NCI-H1092 (cell line): ENCODE data around the gene GLUL.
A peak's percentile ranks its signal among the peaks of the same experiment; 100 is the strongest.

Source experiments
- DNase-seq: peaks from one replicate; lab custom pipeline; 2025; lab: John Stamatoyannopoulos, UW

GLUL gene

GRCh38 chr1:182391362-182392049 is at the start of gene GLUL:
Gene GLUL, minus strand, starts transcription at chr1:182391790. Its CDS starts 3,053 bp downstream, at chr1:182388737.
- DNase-seq: peak; percentile 96

- DNase-seq: no peak
Measured at GRCh38 chr1:182438326-182438725, 46.7 kb upstream of the GLUL start.

GRCh38 chr1:182433580-182433979 is 42.0 kb upstream of the GLUL start:
- no peak for DNase-seq

GRCh38 chr1:182431278-182431677 is 39.7 kb upstream of the GLUL start:
- no peak for DNase-seq

- no peak for DNase-seq
Measured at GRCh38 chr1:182430263-182431068, 38.9 kb upstream of the GLUL start.

GRCh38 chr1:182428043-182428442 is 36.5 kb upstream of the GLUL start:
- DNase-seq: no peak

GRCh38 chr1:182426442-182427430 is 35.1 kb upstream of the GLUL start:
- DNase-seq: no peak

- no peak for DNase-seq
Measured at GRCh38 chr1:182415789-182416188, 24.2 kb upstream of the GLUL start.

GRCh38 chr1:182413969-182414368 is 22.4 kb upstream of the GLUL start:
- DNase-seq: no peak

GRCh38 chr1:182413486-182413885 is 21.9 kb upstream of the GLUL start:
- DNase-seq: no peak

GRCh38 chr1:182410620-182411273 is 19.2 kb upstream of the GLUL start:
- no peak for DNase-seq

GRCh38 chr1:182410138-182410537 is 18.5 kb upstream of the GLUL start:
- no peak for DNase-seq

- DNase-seq: no peak
Measured at GRCh38 chr1:182408435-182409075, 17.0 kb upstream of the GLUL start.

GRCh38 chr1:182407724-182408123 is 16.1 kb upstream of the GLUL start:
- DNase-seq: no peak

- DNase-seq: no peak
Measured at GRCh38 chr1:182406012-182406411, 14.4 kb upstream of the GLUL start.

- DNase-seq: no peak
Measured at GRCh38 chr1:182405578-182405977, 14.0 kb upstream of the GLUL start.

- no peak for DNase-seq
Measured at GRCh38 chr1:182404781-182405180, 13.2 kb upstream of the GLUL start.

- DNase-seq: no peak
Measured at GRCh38 chr1:182400567-182400966, 9.0 kb upstream of the GLUL start, which contains the start of gene TEDDM1. Gene TEDDM1, minus strand, starts transcription at chr1:182400667. Its CDS starts 182 bp downstream, at chr1:182400485.

- no peak for DNase-seq
Measured at GRCh38 chr1:182397653-182398393, 6.2 kb upstream of the GLUL start.

- no peak for DNase-seq
Measured at GRCh38 chr1:182395906-182396305, 4.3 kb upstream of the GLUL start.
